Heart right ventricle (tissue), 16 donors: ENCODE data around the gene TGIF2. TPM values are rescaled to one million over a fixed set of nuclear protein-coding genes. Genes with fewer than 3 reads are reported as not detected.
"Not testable (repeated sequence)": the region's sequence is repeated elsewhere in the genome, so short reads cannot be mapped to it uniquely, and the experiment has no call there.

Experiments used
- ATAC-seq, 8 donors: fragments of 200-7000 bp; cut with Tn5 transposase; one replicate each; pipeline ENCODE4 v1.9.1; 2020; ENCODE audit warnings: mild to moderate bottlenecking in 8 of 8, moderate library complexity in 8 of 8, moderate number of reproducible peaks in 1 of 8
- DNase-seq, 2 donors: peaks; one replicate each; pipeline ENCODE4 v3.0.0-alpha.2; 2020
- H3K27ac ChIP-seq, 10 donors: fragments of 200-600 bp; sonication (generic) in 2 of 10; one replicate each; pipeline versions ENCODE4 v1.5.0 to v1.8.0; 2020 to 2022; ENCODE audit warnings: mild to moderate bottlenecking in 3 of 10
- H3K27me3 ChIP-seq, 7 donors: fragments of 200-600 bp; one replicate each; pipeline ENCODE4 v1.8.0; 2021 to 2022; ENCODE audit warnings: mild to moderate bottlenecking in 2 of 7
- H3K36me3 ChIP-seq, 9 donors: fragments of 200-600 bp; sonication (generic) in 1 of 9; one replicate each; pipeline versions ENCODE4 v1.5.0 to v1.8.0; 2020 to 2022; ENCODE audit warnings: mild to moderate bottlenecking in 2 of 9
- H3K4me1 ChIP-seq, 9 donors: fragments of 200-600 bp; sonication (generic) in 1 of 9; one replicate each; pipeline versions ENCODE4 v1.5.0 to v1.8.0; 2020 to 2022; ENCODE audit warnings: mild to moderate bottlenecking in 4 of 9
- H3K4me3 ChIP-seq, 10 donors: fragments of 200-600 bp; sonication (generic) in 2 of 10; one replicate each; pipeline versions ENCODE4 v1.5.0 to v1.8.0; 2020 to 2022; ENCODE audit warnings: mild to moderate bottlenecking in 7 of 10, moderate library complexity in 2 of 10
- H3K9me3 ChIP-seq, 11 donors: fragments of 200-600 bp in 10 of 11; sonication (generic) in 2 of 11; one replicate each; pipeline versions ENCODE4 v1.5.0 to v1.8.0; 2013 to 2022; ENCODE audit warnings: mild to moderate bottlenecking in 2 of 11, control low read depth in 1 of 11, moderate library complexity in 1 of 11
- WGBS, 2 donors: extraction: QIAGEN DNeasy Blood & Tissue Kit; methylation state at CpG; one replicate each; pipeline ENCODE4 v1.1.7; 2013; ENCODE audit warnings: inconsistent platforms in 1 of 2; 5-methylcytosine and 5-hydroxymethylcytosine counted together
- intact Hi-C, 10 donors: fragments of 100-400 bp; cut with DNase I; formaldehyde crosslinking; loops; one replicate each; pipeline versions ENCODE4 v1.11.1 to v1.14.2; 2022
- polyA plus RNA-seq, 2 donors: library from polyadenylated mRNA; stranded (reverse); fragments of 200-250 nt; gene quantifications; one replicate each; pipeline ENCODE4 v1.2.3, GENCODE V29; 2013
- total RNA-seq, 10 donors: library from RNA; stranded (reverse); fragmentation: NEBNext Ultra II Directional in 3 of 10; extraction: Animal tissue kit (Norgen Biotek cat#: 25700) in 3 of 10; gene quantifications; one replicate each; pipeline versions ENCODE4 v1.2.1 to v1.2.4, GENCODE V29; 2021 to 2023
- TF ChIP-seq, protein P1 (sequence below), 9 donors: fragments of 200-600 bp; sonication (generic) in 2 of 9; IDR thresholded peaks; one replicate each; pipeline versions ENCODE4 v1.5.0 to v1.8.0; 2021 to 2022; ENCODE audit warnings: antibody characterized with exemption in 9 of 9, mild to moderate bottlenecking in 5 of 9, moderate library complexity in 1 of 9
- donor health status: Arrhythmogenic right ventricular cardiomyopathy.
- donor health status: ischemic (EF 13 %, LVEDD 7.1; RV severe dilation, severe dysfunction).
- donor health status: healthy with polysubstance abuse.
- donor health status: DM: no; HTN: yes; CAD: no.
- donor health status: DM: no; HTN: no; CAD: no.
- donor health status: ischemic (EF 25% LVEDD 6.9; RV normal size, moderate dysfunction).
- donor health status: ischemic (EF 25% LVEDD 5.7; RV mildly dilated, moderate dysfunction).
- donor health status: healthy.
- donor health status: DM: yes; HTN: yes; CAD: no.
- donor health status: Ischemic cardiomyopathy.
- donor health status: ischemic (EF 35%, LVEDD 5.7; RV mildly dilated, moderate dysfunction).
- donor health status: nonischemic (EF 11% LVEDD 7.7; RV severe dilation, severe dysfunction).
- donor health status: DM: yes; HTN: yes; CAD: no.
- donor health status: PGD.
- donor health status: ischemic (EF 29% LVEDD 5.4; RV normal size, mild dysfunction).
- donor health status: nonischemic (EF 23%, LVEDD 6.1; RV moderate dilation, normal function).

Gene TGIF2
- total and polyA plus RNA-seq, 12 donors, result 2.9 to 13.8 (median 6.8) TPM

DNA sequence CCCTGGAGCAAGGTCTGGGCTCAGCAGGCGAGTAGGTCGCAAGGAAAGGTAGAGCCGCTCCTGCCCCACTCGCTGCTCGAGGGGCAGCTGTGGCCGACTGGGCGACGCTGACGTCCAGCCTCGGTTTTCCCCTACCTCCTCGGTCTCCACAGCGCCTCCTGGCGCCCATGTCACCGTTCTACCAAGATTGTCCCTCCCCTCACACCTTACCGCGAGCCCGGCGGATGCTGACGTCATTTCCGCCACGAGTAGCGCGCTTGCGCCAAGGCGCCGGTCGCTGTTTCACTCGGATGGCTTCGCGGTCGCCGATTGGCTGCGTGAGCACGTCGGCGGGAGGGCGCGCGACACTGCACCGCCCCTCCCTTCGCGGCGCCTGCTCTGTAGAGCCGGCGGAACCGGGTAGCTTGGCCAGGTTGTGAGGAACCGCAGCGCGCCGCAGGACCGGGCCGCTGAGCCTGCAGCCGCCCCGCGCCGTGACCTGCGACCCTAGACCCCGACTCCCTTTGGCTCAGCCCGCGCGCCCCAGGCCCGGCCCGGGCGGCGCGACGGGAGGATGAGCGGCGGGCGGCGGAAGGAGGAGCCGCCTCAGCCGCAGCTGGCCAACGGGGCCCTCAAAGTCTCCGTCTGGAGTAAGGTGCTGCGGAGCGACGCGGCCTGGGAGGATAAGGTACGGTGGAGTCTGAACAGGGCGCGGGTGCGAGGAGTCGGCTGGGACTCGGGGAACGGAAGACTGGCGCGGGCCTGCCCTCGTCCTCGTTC, 32.2 kb downstream of the TGIF2 start, which contains the start of gene RAB5IF:
Gene RAB5IF (plus strand): TSS at position 381 of the 759 bp plus-strand sequence. CDS start 173 bp downstream, at position 554.
- WGBS, 2 donors, result 0% methylated on average over 89 to 90 of the region's 90 CpGs
- Histone ChIP-seq H3K9me3 (no peaks in the 10 kb centered on the region), H3K4me1 (peaks cover 9 to 45% (median 20%) of the 10 kb centered on the region in 9 donors), H3K4me3 (peak within 1 kb of the TSS; percentile 63 to 100 (median 97)), H3K36me3 (peaks cover 0 to 31% (median 19%) of the 10 kb centered on the region in 9 donors), H3K27ac (peak within 1 kb of the TSS; percentile 67 to 97 (median 89)), H3K27me3 (no peaks in the 10 kb centered on the region)
- intact Hi-C loops, result loop anchor here in 8 of 10 donors (1.0 to 10.0 kb wide), 11 partner anchors 33 to 401 kb away; partner anchors contain the start of genes DSN1 (in 1 of the 8) and TGIF2 (in 1 of the 8)
- peak; percentile 98 to 99 (median 98) for ATAC-seq
- DNase-seq, result peak; percentile 99 to 100
- TF ChIP-seq, protein P1, sequence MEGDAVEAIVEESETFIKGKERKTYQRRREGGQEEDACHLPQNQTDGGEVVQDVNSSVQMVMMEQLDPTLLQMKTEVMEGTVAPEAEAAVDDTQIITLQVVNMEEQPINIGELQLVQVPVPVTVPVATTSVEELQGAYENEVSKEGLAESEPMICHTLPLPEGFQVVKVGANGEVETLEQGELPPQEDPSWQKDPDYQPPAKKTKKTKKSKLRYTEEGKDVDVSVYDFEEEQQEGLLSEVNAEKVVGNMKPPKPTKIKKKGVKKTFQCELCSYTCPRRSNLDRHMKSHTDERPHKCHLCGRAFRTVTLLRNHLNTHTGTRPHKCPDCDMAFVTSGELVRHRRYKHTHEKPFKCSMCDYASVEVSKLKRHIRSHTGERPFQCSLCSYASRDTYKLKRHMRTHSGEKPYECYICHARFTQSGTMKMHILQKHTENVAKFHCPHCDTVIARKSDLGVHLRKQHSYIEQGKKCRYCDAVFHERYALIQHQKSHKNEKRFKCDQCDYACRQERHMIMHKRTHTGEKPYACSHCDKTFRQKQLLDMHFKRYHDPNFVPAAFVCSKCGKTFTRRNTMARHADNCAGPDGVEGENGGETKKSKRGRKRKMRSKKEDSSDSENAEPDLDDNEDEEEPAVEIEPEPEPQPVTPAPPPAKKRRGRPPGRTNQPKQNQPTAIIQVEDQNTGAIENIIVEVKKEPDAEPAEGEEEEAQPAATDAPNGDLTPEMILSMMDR (IDR thresholded peaks at IDR 0.05), result peak; percentile 80 to 99 (median 94)

DNA sequence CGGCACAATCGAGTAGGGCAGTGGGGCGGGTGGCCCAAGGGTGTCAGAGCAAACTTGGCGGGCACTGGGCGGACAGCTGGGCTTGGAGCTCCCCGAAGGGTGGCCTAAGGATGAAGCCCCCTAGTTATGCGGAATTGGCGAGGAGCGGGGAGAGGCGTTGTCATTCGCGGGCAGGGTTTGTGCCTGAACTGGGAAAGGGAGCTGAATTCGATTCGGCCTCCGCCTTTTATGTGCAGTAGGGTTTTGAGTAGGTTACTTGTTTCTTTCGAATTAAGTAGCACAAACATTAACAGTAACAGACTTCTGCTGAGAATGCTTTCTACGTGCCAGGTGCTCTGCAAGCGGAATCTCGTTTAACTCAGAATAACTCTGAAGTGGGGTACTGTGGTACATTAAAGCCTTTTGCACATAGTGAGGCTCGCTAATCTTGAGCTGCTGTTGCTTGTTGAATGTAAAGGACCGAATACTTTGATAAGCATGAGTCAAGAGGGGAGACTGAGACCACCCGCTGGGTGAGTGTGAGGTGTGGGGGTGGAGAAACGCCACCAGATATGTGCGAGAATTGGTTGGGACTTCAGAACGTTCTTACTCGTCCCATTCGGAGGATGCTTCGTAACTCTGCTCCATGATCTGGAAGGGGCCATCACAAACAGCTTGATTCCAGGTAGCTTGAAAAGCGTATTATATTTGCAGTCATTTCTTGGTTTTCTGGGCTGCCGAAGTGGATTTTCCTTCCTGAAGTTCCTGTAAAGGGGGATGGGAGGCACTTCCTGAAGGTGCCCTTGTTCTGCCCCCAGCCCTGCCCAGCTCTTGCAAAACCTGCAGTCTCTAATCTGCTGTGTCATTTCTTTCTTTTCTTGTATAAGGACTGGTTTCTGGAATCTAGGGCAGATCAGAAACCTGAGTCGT, 33.0 kb downstream of the TGIF2 start:
- Histone ChIP-seq H3K36me3 (peaks cover 0 to 39% (median 27%) of the 10 kb centered on the region in 9 donors), H3K4me3 (peak overlapping the region; percentile 63 to 100 (median 97)), H3K27me3 (no peaks in the 10 kb centered on the region), H3K9me3 (no peaks in the 10 kb centered on the region), H3K4me1 (peaks cover 9 to 37% (median 20%) of the 10 kb centered on the region in 9 donors), H3K27ac (peak overlapping the region; percentile 24 to 97 (median 89))
- ATAC-seq (peak in 2 of 8 donors; percentile 0 to 5), DNase-seq (peak in 1 of 2 donors; percentile 31)
- TF ChIP-seq, protein P1 (IDR thresholded peaks at IDR 0.05), result no peak
- intact Hi-C loops, result loop anchor here in 7 of 10 donors (5.0 to 10.0 kb wide), 9 partner anchors 34 to 402 kb away; partner anchors contain the start of genes DSN1 (in 1 of the 7) and TGIF2 (in 1 of the 7)
- WGBS, 2 donors, result 2 to 3% methylated on average over 31 of the region's 31 CpGs

DNA sequence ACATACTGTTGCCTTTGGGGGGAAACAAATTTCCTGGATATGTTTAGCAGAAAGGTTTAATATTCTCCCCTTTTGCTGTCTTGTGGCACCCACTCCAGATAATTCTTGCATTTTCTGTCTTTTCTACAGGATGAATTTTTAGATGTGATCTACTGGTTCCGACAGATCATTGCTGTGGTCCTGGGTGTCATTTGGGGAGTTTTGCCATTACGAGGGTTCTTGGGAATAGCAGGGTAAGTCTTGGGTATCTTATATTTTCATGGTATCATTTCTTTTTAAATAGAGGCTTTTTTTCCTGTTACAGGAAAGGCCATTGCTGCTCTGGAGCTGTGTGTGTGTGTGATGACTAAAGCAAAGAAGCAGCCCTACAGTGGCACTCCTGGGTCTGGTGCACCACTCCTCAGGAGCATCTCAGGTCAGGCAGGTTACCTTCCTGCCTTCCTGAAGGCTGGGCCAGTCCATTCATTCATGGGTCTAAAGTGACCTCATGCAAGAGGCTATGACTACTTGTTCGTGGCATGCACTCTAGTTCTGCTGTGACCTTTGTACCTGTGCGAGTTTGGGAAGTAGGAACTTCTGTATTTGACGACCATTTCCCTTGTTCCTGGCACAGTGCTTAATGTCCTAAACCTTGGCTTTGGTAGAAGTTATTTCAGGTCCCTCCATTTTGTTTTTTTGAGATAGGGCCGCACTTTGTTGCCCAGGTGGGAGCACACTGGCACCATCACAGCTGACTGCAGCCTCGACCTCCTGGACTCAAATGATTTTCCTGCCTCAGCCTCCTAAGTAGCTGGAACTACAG, 34.4 kb downstream of the TGIF2 start:
- no peak for ATAC-seq
- Histone ChIP-seq H3K4me1 (peaks cover 9 to 33% (median 20%) of the 10 kb centered on the region in 9 donors), H3K27me3 (no peaks in the 10 kb centered on the region), H3K36me3 (peaks cover 0 to 53% (median 39%) of the 10 kb centered on the region in 9 donors), H3K4me3 (peak overlapping the region in 2 of 10 donors; percentile 97 to 100), H3K27ac (peak overlapping the region in 2 of 10 donors; percentile 90 to 97), H3K9me3 (no peaks in the 10 kb centered on the region)
- WGBS, 2 donors, result 85 to 89% methylated on average over 7 of the region's 7 CpGs
- no peak for DNase-seq
- TF ChIP-seq, protein P1 (IDR thresholded peaks at IDR 0.05), result no peak
- intact Hi-C loops, result loop anchor here in 7 of 10 donors (5.0 to 10.0 kb wide), 9 partner anchors 35 to 403 kb away; partner anchors contain the start of genes DSN1 (in 1 of the 7) and TGIF2 (in 1 of the 7)

DNA sequence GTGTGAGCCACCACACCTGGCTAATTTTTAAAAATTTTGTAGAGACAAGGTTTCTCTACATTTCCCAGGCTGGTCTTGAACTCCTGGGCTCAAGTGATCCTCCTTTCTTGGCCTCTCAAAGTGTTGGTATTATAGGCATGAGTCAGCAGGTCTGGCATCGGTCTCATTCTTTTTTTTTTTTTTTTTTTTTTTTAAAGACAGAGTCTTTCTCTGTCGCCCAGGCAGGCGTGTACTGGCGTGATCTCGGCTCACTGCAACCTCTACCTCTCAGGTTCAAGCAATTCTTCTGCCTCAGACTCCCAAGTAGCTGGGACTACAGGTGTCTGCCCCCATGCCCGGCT, 35.0 kb downstream of the TGIF2 start:
- DNase-seq, ATAC-seq, H3K4me3 ChIP-seq, H3K9me3 ChIP-seq, H3K27me3 ChIP-seq: not testable (repeated sequence)
- Histone ChIP-seq H3K4me1 (peaks cover 9 to 33% (median 20%) of the 10 kb centered on the region in 9 donors), H3K27ac (peak overlapping the region in 1 of 10 donors; percentile 97), H3K36me3 (peaks cover 0 to 59% (median 44%) of the 10 kb centered on the region in 9 donors)
- intact Hi-C loops, result loop anchor here in 7 of 10 donors (5.0 to 10.0 kb wide), 9 partner anchors 36 to 404 kb away; partner anchors contain the start of genes DSN1 (in 1 of the 7) and TGIF2 (in 1 of the 7)
- 91 to 95% methylated on average over 6 of the region's 6 CpGs for WGBS, 2 donors
